ENCODE results near the gene HPS1. TPM values are rescaled to one million over a fixed set of nuclear protein-coding genes. Genes with fewer than 3 reads are reported as not detected.

Gene HPS1
- total RNA-seq, 1 donor from 2014 or later = 28.8 TPM

Other genes with a start within 250 kb of the HPS1 start
- 1.1 and 1.3 TPM in 2 replicates for gene LOXL4, start 178.7 kb downstream of the HPS1 start, total RNA-seq
- gene PYROXD2, start 31.8 kb downstream of the HPS1 start, total RNA-seq = 4.0 TPM in 2 replicates